ENCODE measurements around the gene MAD1L1.

The MAD1L1 gene

DNA sequence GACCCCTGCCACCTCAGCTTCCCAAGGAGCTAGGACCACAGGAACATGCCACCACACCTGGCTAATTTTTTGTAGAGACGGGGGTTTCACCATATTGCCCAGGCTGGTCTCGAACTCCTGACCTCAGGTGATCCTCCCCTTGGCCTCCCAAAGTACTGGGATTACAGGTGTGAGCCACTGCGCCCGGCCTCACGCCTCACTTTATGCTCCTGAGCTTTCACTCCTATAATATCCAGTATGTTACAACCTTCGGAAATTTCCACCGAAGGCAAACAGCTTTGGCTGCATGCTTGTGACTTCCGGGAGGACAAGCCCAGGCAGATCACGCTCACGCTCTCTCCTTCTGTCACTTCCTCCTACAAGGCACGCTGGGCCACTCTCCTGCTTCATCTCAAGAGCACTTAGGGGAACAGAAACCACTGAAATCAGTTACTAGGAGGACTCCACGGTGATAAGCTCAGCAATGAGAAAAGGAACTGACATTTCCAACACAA lies 4.4 kb upstream of the MAD1L1 start:
- H3K4me3 ChIP-seq (ENCODE audit: low read length), result no peak overlapping the region
- TF ChIP-seq CTCF (conservative IDR thresholded peaks at IDR 0.05; ENCODE audit: low read length), result no peak
- no peak for DNase-seq (ENCODE audit: low read depth)

- DNase-seq (ENCODE audit: low read depth), result peak; percentile 29
- no peak overlapping the region for H3K4me3 ChIP-seq (ENCODE audit: low read length)
- no peak for TF ChIP-seq CTCF (conservative IDR thresholded peaks at IDR 0.05; ENCODE audit: low read length)
Measured at GRCh38 chr7:2233926-2234325, 1.2 kb upstream of the MAD1L1 start.

DNA sequence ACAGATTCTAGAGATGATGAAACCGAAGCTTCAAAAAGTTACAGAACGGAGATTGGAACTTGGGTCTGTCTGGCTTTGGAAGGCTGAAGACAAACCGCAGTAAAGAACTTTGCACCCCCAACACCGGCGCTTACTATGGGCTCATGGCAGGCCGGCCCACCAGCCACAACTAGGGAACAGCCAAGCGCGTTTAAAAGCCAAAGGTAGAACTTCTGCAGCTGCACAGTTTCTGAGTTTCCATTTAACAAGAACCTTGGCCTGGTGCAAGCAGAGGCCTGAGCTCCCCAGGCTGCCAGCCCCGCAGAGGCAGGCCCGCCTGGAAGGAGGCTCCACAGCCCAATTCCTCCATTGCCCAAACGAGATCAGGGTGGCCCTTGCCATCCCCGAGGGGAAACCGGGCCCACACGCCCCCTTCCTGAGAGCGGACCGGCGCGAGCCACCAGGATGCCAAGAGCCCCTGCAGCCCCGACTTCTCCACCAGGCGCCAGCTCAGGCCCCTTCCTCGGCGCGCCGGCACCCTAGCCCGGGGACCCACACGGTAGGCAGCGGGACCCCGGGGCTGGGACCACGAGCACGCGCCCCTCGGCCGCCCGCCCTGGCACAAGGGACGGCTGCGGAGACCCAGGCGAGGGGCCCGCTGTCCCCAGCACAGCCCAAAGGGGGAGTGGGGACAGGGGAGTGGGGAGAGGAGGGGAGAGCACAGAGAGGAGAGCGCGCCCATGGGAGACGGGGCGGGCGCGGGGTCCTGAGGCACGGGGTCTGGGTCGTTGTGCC lies 566 bp downstream of the MAD1L1 start:
- peak; percentile 15 for DNase-seq (ENCODE audit: low read depth)
- no peak for TF ChIP-seq CTCF (conservative IDR thresholded peaks at IDR 0.05; ENCODE audit: low read length)

DNA sequence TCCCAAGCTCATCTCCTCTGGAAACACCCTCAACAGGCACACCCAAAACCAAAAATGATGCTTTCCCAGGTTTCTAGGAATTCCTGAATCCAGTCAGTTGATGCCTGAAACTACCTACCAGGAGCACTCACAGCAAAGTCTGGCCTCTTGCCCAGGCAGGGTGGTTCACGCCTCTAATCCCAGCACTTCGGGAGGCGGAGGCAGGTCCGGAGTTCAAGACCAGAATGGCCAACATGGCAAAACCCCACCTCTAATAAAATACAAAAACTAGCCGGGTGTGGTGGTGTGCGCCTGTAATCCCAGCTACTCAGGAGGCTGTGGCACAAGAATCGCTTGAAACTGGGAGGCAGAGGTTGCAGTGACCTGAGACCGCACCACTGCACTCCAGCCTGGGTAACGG lies 1.9 kb downstream of the MAD1L1 start:
- no peak for TF ChIP-seq CTCF (conservative IDR thresholded peaks at IDR 0.05; ENCODE audit: low read length)
- DNase-seq (ENCODE audit: low read depth), result no peak
- H3K4me3 ChIP-seq (ENCODE audit: low read length), result no peak overlapping the region

More for the DNA sequence above, 566 bp downstream of the MAD1L1 start:
- H3K4me3 ChIP-seq (ENCODE audit: low read length), result peak overlapping the region; percentile 81

DNA sequence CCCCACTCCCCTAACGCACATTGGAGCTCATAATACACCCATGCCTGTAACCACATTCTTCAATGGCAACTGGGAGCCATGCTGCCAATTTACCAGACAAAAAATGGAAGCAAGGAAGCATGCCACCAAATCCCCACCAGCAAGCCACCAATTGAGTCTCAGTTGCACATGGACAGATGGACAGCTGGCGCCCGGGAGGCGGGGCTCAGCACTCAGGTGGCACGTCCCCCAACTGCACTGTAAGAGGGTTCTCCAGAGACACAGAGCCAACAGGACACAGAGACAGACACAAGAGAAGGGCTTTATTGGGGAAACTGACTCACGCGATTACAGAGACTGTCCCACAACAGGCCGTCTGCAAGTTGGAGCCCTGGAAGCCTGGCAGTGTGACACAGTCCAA lies 2.5 kb downstream of the MAD1L1 start:
- no peak for TF ChIP-seq CTCF (conservative IDR thresholded peaks at IDR 0.05; ENCODE audit: low read length)
- no peak overlapping the region for H3K4me3 ChIP-seq (ENCODE audit: low read length)
- no peak for DNase-seq (ENCODE audit: low read depth)

- TF ChIP-seq CTCF (conservative IDR thresholded peaks at IDR 0.05; ENCODE audit: low read length), result no peak
- no peak for DNase-seq (ENCODE audit: low read depth)
- no peak overlapping the region for H3K4me3 ChIP-seq (ENCODE audit: low read length)
Measured at GRCh38 chr7:2229467-2229866, 3.3 kb downstream of the MAD1L1 start.

- peak; percentile 45 for DNase-seq (ENCODE audit: low read depth)
- TF ChIP-seq CTCF (conservative IDR thresholded peaks at IDR 0.05; ENCODE audit: low read length), result no peak
- no peak overlapping the region for H3K4me3 ChIP-seq (ENCODE audit: low read length)
Measured at GRCh38 chr7:2228921-2229320, 3.8 kb downstream of the MAD1L1 start.
